AG09319 (cell line): ENCODE data around the gene OSM.

Experiments
- DNase-seq: peaks from one replicate; pipeline ENCODE4 v3.0.0-alpha.2; 2010; ENCODE audit warnings: low read depth; ENCODE audit errors: extremely low read depth
- CTCF ChIP-seq: IDR thresholded peaks from 2 replicates; pipeline ENCODE4 v1.5.1; 2011; ENCODE audit warnings: low read depth, mild to moderate bottlenecking, inconsistent platforms, low read length, moderate library complexity

Gene OSM

GRCh38 chr22:30305519-30305905, 38.9 kb upstream of the OSM start:
- no peak for TF ChIP-seq CTCF
- no peak for DNase-seq

DNA sequence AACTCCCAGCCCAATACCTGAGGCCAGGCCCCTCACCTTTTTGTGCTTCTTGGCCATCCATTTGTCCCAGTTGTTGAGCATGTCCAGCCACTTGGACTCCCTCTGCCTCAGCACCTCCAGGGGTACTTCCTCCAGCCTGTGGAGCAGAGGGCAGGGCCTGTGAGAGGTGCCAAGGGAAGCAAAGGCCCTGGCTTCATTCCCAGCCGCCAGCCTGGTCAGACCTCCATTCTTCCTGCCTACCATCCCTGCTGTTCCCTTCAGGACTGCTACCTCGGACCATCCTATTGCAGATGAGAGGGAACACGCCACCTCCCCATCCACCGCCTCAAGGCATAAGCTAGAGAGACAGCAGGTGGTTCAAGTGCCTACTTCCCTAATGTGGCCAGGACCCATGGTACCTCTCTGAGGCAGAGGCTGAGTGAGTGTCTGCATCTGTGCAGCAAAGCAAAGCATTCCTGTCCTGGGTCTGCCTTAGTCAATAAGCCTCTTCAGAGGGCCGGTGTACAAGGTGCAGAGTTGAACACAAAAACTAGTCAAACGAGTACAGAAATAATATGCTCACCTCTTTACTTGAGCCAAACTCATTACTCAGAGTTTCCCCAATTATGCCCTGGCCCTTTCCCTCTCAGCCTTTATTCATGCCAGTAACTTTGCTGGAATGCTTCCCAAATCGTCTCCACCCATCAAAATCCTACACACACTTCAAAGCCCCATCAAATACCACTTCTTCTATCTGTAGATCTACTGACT, 38.0 kb upstream of the OSM start:
- TF ChIP-seq CTCF, result no peak
- no peak for DNase-seq

DNA sequence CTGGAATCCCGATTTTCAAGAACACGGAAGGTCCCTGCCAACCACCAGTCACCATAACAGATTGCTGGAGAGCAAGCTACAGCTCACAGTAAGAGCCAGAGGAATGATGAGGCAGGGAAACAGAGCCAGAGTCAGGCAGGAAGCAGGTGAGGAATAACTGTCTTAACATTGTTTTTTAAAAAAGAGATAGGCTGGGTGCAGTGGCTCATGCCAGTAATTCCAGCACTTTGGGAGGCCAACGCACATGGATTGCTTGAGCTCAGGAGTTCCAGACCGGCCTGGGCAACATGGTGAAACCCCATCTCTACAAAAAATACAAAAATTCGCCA, 36.1 kb upstream of the OSM start:
- no peak for DNase-seq
- TF ChIP-seq CTCF, result no peak

- no peak for TF ChIP-seq CTCF
- DNase-seq, result peak; percentile 76
Observed at GRCh38 chr22:30301995-30302809, 35.6 kb upstream of the OSM start.

DNA sequence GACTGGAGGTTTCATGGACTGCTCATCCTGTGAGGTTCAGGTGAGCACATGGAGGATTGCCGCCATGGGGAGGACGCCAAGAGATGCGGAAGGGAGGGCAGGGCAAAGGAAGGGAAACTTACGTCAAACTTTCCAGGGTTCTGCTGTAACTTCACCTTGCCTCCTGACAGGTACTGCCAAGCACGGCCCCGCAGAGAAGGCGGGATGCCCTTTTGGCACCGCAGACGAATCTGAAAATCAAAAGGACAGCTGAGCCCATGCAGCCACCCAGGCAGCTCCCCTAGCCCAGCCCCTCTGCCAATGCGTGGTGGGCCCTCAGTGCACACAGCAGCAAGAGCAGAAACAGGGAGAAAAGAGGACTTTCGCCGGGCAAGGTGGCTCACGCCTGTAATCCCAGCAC, 32.7 kb upstream of the OSM start:
- DNase-seq, result no peak
- no peak for TF ChIP-seq CTCF

- no peak for TF ChIP-seq CTCF
- DNase-seq, result no peak
Observed at GRCh38 chr22:30297991-30298701, 31.5 kb upstream of the OSM start.
